Uterus (tissue), 4 donors: ENCODE measurements around the gene NIN. TPM values are rescaled to one million over a fixed set of nuclear protein-coding genes. Genes with fewer than 3 reads are reported as not detected.

ENCODE experiments used
- DNase-seq, 2 donors: peaks; one replicate each; pipeline ENCODE4 v3.0.0-alpha.2; 2019 to 2020
- H3K27ac ChIP-seq, 2 donors: fragments of 200-600 bp; sonication (generic); 1 replicate in 1 of 2; 2 replicates in 1 of 2; pipeline ENCODE4 v1.5.1; 2016 to 2018
- H3K27me3 ChIP-seq, 2 donors: fragments of 200-600 bp; sonication (generic); one replicate each; pipeline ENCODE4 v1.5.1; 2018 to 2019; ENCODE audit warnings: control low read depth in 1 of 2
- H3K36me3 ChIP-seq, 2 donors: fragments of 200-600 bp; sonication (generic); one replicate each; pipeline ENCODE4 v1.5.1; 2019; ENCODE audit warnings: control low read depth in 1 of 2
- H3K4me1 ChIP-seq, 2 donors: fragments of 200-600 bp; sonication (generic); one replicate each; pipeline ENCODE4 v1.5.1; 2018 to 2019; ENCODE audit warnings: control low read depth in 1 of 2
- H3K4me3 ChIP-seq, 2 donors: fragments of 200-600 bp; sonication (generic); 1 replicate in 1 of 2; 2 replicates in 1 of 2; pipeline ENCODE4 v1.5.1; 2018 to 2019; ENCODE audit warnings: mild to moderate bottlenecking in 1 of 2
- H3K9me3 ChIP-seq, 2 donors: fragments of 200-600 bp; sonication (generic); one replicate each; pipeline ENCODE4 v1.5.1; 2019; ENCODE audit warnings: control low read depth in 1 of 2
- POLR2A ChIP-seq, 2 donors: fragments of 450-650 bp; IDR thresholded peaks; one replicate each; pipeline ENCODE4 v1.6.1; 2016; ENCODE audit warnings: antibody characterized with exemption in 2 of 2, mild to moderate bottlenecking in 1 of 2, moderate library complexity in 1 of 2
- intact Hi-C: fragments of 100-400 bp; cut with DNase I; formaldehyde crosslinking; loops from one replicate; pipeline ENCODE4 v1.15.1; 2023; ENCODE audit warnings: low total_unique reads
- total RNA-seq, 4 donors: library from RNA; depleted of rRNA in 3 of 4; stranded (reverse); fragments of >200 nt in 3 of 4; gene quantifications; one replicate each; pipeline versions ENCODE4 v1.1.0 to v1.2.4, GENCODE V29; 2014 to 2023
- TF ChIP-seq, protein P1 (sequence below), 4 experiments: fragments of 200-600 bp in 2 of 4; fragments of 450-650 bp in 2 of 4; sonication (generic) in 2 of 4; IDR thresholded peaks; one replicate each; pipeline ENCODE4 v1.5.1; 2016 to 2019; ENCODE audit warnings: antibody characterized with exemption in 4 of 4, mild to moderate bottlenecking in 2 of 4, moderate library complexity in 1 of 4
- donor health status: DM: yes; HTN: yes; CAD: no.

The NIN gene
- total RNA-seq, 4 donors from 2014 or later, result 8.8 to 45.6 (median 34.2) TPM

DNA sequence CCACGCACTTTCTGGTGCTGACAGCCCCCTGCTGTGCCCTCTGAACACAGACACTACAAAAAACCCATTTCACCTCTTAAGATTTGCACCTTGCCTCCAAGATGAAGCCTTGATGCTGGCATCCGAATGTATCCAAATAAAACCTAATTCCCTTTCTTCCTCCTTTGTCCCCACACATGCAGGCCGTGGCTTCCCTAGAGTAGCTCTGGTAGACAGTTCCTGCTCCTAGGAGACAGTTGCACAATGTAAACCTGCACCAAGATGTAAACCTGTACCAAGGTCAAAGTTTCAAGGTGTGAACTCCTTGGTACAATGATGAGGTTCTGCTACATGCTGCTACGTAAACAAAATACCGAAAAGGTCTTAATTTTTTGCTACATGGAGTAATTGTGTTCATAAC is 40.3 kb upstream of the NIN start:
- H3K27me3 ChIP-seq, result no peaks in the 10 kb centered on the region
- H3K4me3 ChIP-seq, result no peak overlapping the region
- H3K4me1 ChIP-seq, result peaks cover 0 to 6% of the 10 kb centered on the region in 2 donors
- no peaks in the 10 kb centered on the region for H3K36me3 ChIP-seq
- H3K27ac ChIP-seq, result no peak overlapping the region
- DNase-seq, result no peak
- TF ChIP-seq, protein P1, sequence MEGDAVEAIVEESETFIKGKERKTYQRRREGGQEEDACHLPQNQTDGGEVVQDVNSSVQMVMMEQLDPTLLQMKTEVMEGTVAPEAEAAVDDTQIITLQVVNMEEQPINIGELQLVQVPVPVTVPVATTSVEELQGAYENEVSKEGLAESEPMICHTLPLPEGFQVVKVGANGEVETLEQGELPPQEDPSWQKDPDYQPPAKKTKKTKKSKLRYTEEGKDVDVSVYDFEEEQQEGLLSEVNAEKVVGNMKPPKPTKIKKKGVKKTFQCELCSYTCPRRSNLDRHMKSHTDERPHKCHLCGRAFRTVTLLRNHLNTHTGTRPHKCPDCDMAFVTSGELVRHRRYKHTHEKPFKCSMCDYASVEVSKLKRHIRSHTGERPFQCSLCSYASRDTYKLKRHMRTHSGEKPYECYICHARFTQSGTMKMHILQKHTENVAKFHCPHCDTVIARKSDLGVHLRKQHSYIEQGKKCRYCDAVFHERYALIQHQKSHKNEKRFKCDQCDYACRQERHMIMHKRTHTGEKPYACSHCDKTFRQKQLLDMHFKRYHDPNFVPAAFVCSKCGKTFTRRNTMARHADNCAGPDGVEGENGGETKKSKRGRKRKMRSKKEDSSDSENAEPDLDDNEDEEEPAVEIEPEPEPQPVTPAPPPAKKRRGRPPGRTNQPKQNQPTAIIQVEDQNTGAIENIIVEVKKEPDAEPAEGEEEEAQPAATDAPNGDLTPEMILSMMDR (IDR thresholded peaks at IDR 0.05), result no peak
- no peak for TF ChIP-seq POLR2A (IDR thresholded peaks at IDR 0.05)
- no peaks in the 10 kb centered on the region for H3K9me3 ChIP-seq
- intact Hi-C loops, result no loop called here

DNA sequence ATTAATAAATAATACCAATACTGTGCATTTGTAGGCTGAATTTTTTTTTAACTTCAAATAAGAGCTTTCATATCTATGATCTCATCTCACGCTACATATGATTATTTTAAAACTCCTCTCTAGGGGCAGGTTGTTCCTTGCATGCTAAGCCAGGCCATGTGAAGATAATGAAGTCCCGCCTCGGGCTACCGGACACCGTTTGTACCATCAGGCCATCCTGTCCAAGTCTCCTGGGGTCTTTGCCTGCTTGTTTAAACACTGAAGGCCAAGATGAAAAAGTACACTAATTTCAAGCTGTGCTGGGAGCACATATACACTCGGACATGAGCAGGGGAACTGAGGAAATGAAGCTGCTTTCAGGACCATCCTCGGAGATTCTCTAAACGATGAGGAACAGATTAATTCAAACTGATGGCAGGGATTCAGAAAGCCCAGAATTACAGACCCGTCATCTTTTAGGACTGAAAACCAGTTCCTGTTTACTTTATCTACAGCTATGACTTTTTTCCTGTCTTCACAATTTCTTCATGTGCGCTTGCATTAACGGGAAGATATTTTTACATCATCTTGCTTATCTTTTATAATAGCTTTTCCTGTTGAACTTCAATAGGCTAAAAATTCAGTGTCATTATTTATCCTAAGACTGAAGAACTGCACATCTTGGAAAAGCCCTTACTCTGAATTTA is 34.6 kb upstream of the NIN start:
- no peaks in the 10 kb centered on the region for H3K4me1 ChIP-seq
- no peaks in the 10 kb centered on the region for H3K36me3 ChIP-seq
- H3K27me3 ChIP-seq, result no peaks in the 10 kb centered on the region
- H3K4me3 ChIP-seq, result no peak overlapping the region
- TF ChIP-seq, protein P1 (IDR thresholded peaks at IDR 0.05), result no peak
- TF ChIP-seq POLR2A (IDR thresholded peaks at IDR 0.05), result no peak
- DNase-seq, result no peak
- intact Hi-C loops, result loop anchor here (10.0 kb wide), 1 partner anchor 251 kb away; no protein-coding TSS in a partner anchor
- no peaks in the 10 kb centered on the region for H3K9me3 ChIP-seq
- H3K27ac ChIP-seq, result no peak overlapping the region

DNA sequence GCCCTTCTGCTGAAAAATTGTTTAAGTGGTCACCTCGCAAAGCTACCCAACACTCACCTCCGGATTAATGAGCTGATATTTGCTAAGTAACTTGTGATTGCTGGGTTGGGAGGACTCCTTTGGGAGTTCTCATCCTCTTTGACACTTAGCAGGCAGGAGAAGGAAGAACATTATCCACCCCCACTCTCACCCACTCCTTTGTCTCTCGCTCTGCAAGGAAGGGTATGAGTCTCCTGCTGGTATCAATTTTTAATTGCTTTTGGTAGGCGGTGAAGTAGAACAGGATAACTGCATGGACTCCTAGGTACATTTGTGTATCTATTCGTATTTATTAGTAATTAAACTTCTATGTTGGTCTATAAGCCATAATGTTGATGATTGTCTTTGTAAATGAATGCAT is 34.0 kb upstream of the NIN start:
- Histone ChIP-seq H3K36me3 (no peaks in the 10 kb centered on the region), H3K27me3 (no peaks in the 10 kb centered on the region), H3K4me1 (no peaks in the 10 kb centered on the region), H3K27ac (no peak overlapping the region), H3K4me3 (no peak overlapping the region), H3K9me3 (no peaks in the 10 kb centered on the region)
- DNase-seq, result no peak
- TF ChIP-seq, protein P1 (IDR thresholded peaks at IDR 0.05), result no peak
- no peak for TF ChIP-seq POLR2A (IDR thresholded peaks at IDR 0.05)
- intact Hi-C loops, result loop anchor here (10.0 kb wide), 1 partner anchor 250 kb away; no protein-coding TSS in a partner anchor

DNA sequence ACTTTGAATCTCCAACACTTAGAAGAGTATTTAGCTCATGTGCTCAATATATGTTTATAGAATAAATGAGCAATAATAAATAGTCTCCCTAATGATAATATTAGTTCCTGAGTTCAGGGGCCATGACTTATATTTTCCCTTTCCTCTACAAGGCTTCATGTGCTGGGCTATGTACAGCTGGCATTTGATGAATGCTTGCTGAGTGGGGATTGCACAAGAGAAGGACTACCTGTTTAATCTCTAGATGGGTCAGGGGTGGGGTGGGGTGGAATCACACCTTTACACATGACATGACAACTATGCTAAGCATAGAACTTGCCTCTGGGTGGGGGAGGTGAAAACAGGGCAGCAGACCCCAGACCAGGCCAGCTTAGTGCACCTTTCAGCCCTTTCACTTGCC is 33.3 kb upstream of the NIN start:
- intact Hi-C loops, result loop anchor here (10.0 kb wide), 1 partner anchor 249 kb away; no protein-coding TSS in a partner anchor
- no peak overlapping the region for H3K4me3 ChIP-seq
- DNase-seq, result no peak
- H3K4me1 ChIP-seq, result peaks cover 0 to 3% of the 10 kb centered on the region in 2 donors
- no peak overlapping the region for H3K27ac ChIP-seq
- no peak for TF ChIP-seq POLR2A (IDR thresholded peaks at IDR 0.05)
- TF ChIP-seq, protein P1 (IDR thresholded peaks at IDR 0.05), result no peak
- no peaks in the 10 kb centered on the region for H3K36me3 ChIP-seq
- no peaks in the 10 kb centered on the region for H3K9me3 ChIP-seq
- H3K27me3 ChIP-seq, result no peaks in the 10 kb centered on the region

DNA sequence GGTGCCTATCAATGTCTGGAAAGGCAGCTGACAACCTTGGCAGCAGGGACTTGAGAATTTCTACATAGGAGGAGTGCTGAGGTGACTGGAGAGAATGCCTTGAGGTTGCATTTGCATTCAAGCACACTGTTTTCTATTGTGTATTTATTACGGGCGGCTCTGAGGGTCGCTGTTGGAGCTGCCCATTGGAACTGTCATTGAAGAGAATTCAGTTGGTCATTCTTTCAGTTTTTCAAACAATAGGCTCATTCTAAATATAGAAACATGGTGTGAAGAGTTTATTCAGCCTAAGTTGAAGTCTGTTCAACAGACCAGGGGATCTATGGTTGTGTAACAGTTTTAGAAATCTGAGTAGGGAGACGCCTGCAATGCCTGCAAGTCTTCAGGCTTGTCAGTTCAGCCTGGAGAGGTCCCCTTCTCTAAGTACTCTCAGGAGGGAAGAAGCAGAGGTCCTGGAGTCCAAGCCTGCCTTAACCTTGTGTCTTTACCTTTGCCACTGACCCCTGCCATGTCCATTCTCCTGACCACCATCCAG is 31.1 kb upstream of the NIN start:
- Histone ChIP-seq H3K36me3 (no peaks in the 10 kb centered on the region), H3K9me3 (no peaks in the 10 kb centered on the region), H3K4me1 (peaks cover 0 to 4% of the 10 kb centered on the region in 2 donors), H3K4me3 (no peak overlapping the region), H3K27me3 (no peaks in the 10 kb centered on the region), H3K27ac (no peak overlapping the region)
- intact Hi-C loops, result loop anchor here (10.0 kb wide), 1 partner anchor 247 kb away; no protein-coding TSS in a partner anchor
- TF ChIP-seq POLR2A (IDR thresholded peaks at IDR 0.05), result no peak
- TF ChIP-seq, protein P1 (IDR thresholded peaks at IDR 0.05), result no peak
- no peak for DNase-seq
